Endothelial cell (in vitro differentiated cells): Measurements from ENCODE around the gene SPPL3. TPM values are rescaled to one million over a fixed set of nuclear protein-coding genes. Genes with fewer than 3 reads are reported as not detected.

ENCODE experiments used
- DNase-seq: peaks from one replicate; pipeline ENCODE4 v3.0.0; 2021; ENCODE audit warnings: low spot score
- H3K27ac Mint-ChIP-seq: one replicate; pipeline ENCODE4 v1.8.0; 2021; ENCODE audit warnings: mixed read lengths, inconsistent platforms; ENCODE audit not compliant: unreplicated experiment
- H3K27me3 Mint-ChIP-seq: one replicate; pipeline ENCODE4 v1.8.0; 2021; ENCODE audit warnings: mild to moderate bottlenecking, moderate library complexity, mixed read lengths, inconsistent platforms; ENCODE audit not compliant: unreplicated experiment
- H3K36me3 Mint-ChIP-seq: one replicate; pipeline ENCODE4 v1.8.0; 2021; ENCODE audit warnings: mild to moderate bottlenecking, low read depth, mixed read lengths, inconsistent platforms; ENCODE audit not compliant: unreplicated experiment
- H3K4me1 Mint-ChIP-seq: one replicate; pipeline ENCODE4 v1.8.0; 2021; ENCODE audit warnings: mild to moderate bottlenecking, mixed read lengths, inconsistent platforms; ENCODE audit not compliant: unreplicated experiment
- H3K4me3 Mint-ChIP-seq: one replicate; pipeline ENCODE4 v1.8.0; 2021; ENCODE audit warnings: mild to moderate bottlenecking, mixed read lengths, inconsistent platforms; ENCODE audit not compliant: unreplicated experiment
- H3K9me3 Mint-ChIP-seq: one replicate; pipeline ENCODE4 v1.8.0; 2021; ENCODE audit warnings: mixed read lengths, inconsistent platforms; ENCODE audit not compliant: unreplicated experiment
- CTCF ChIP-seq: fragments of 200-600 bp; sonication (generic); IDR thresholded peaks from one replicate; pipeline ENCODE4 v1.5.0; 2021; ENCODE audit warnings: antibody characterized with exemption; ENCODE audit not compliant: unreplicated experiment
- total RNA-seq: library from RNA; stranded (reverse); fragmentation: NEBNext Ultra II Directional; extraction: Animal tissue kit (Norgen Biotek cat#: 25700); gene quantifications from one replicate; pipeline ENCODE4 v1.2.1, GENCODE V29; 2021; ENCODE audit not compliant: unreplicated experiment

SPPL3 gene
- total RNA-seq, 1 donor from 2014 or later = 55.4 TPM

GRCh38 chr12:120938496-120938895 is 34.3 kb upstream of the SPPL3 start:
- Mint-ChIP-seq H3K4me3 (no peak overlapping the region), H3K27ac (no peak overlapping the region), H3K27me3 (peaks cover 4% of the 10 kb centered on the region), H3K4me1 (peaks cover 7% of the 10 kb centered on the region), H3K9me3 (no peaks in the 10 kb centered on the region), H3K36me3 (no peaks in the 10 kb centered on the region)
- DNase-seq = no peak
- TF ChIP-seq CTCF = no peak

GRCh38 chr12:120936197-120936596 is 32.0 kb upstream of the SPPL3 start:
- H3K4me3 Mint-ChIP-seq = no peak overlapping the region
- TF ChIP-seq CTCF = no peak
- H3K36me3 Mint-ChIP-seq = no peaks in the 10 kb centered on the region
- no peaks in the 10 kb centered on the region for H3K9me3 Mint-ChIP-seq
- H3K27ac Mint-ChIP-seq = no peak overlapping the region
- peaks cover 5% of the 10 kb centered on the region for H3K27me3 Mint-ChIP-seq
- H3K4me1 Mint-ChIP-seq = peaks cover 7% of the 10 kb centered on the region
- no peak for DNase-seq

- Mint-ChIP-seq H3K4me1 (peaks cover 7% of the 10 kb centered on the region), H3K9me3 (no peaks in the 10 kb centered on the region), H3K4me3 (no peak overlapping the region), H3K27ac (no peak overlapping the region), H3K36me3 (no peaks in the 10 kb centered on the region), H3K27me3 (peaks cover 5% of the 10 kb centered on the region)
- TF ChIP-seq CTCF = no peak
- no peak for DNase-seq
Observed at GRCh38 chr12:120933786-120934185, 29.6 kb upstream of the SPPL3 start.

- no peak overlapping the region for H3K27ac Mint-ChIP-seq
- H3K9me3 Mint-ChIP-seq = no peaks in the 10 kb centered on the region
- peaks cover 5% of the 10 kb centered on the region for H3K27me3 Mint-ChIP-seq
- no peak overlapping the region for H3K4me3 Mint-ChIP-seq
- no peaks in the 10 kb centered on the region for H3K36me3 Mint-ChIP-seq
- peaks cover 7% of the 10 kb centered on the region for H3K4me1 Mint-ChIP-seq
- TF ChIP-seq CTCF = no peak
- no peak for DNase-seq
Observed at GRCh38 chr12:120932956-120933526, 28.9 kb upstream of the SPPL3 start.

- Mint-ChIP-seq H3K36me3 (no peaks in the 10 kb centered on the region), H3K27ac (no peak overlapping the region), H3K4me1 (peaks cover 3% of the 10 kb centered on the region), H3K9me3 (no peaks in the 10 kb centered on the region), H3K27me3 (peaks cover 5% of the 10 kb centered on the region), H3K4me3 (no peak overlapping the region)
- TF ChIP-seq CTCF = no peak
- no peak for DNase-seq
Observed at GRCh38 chr12:120932058-120932457, 27.9 kb upstream of the SPPL3 start.
